ENCODE measurements around the gene CHCHD3.

GRCh38 chr7:132991615-132992587, 90.0 kb downstream of the CHCHD3 start:
- TF ChIP-seq CTCF (conservative IDR thresholded peaks at IDR 0.05; ENCODE audit: low read depth, low read length) (no peak), RAD21 (IDR thresholded peaks at IDR 0.05; ENCODE audit: low read length) (no peak), SMC3 (IDR thresholded peaks at IDR 0.05; ENCODE audit: low read depth, low read length) (no peak), RCOR1 (IDR thresholded peaks at IDR 0.05; ENCODE audit: insufficient replicate concordance, low read length) (no peak), POLR2A (IDR thresholded peaks at IDR 0.05; ENCODE audit: low read depth, low read length) (no peak), CEBPB (IDR thresholded peaks at IDR 0.05; ENCODE audit: low read depth, low read length) (no peak), RFX5 (IDR thresholded peaks at IDR 0.05; ENCODE audit: low read depth, low read length) (no peak), USF2 (IDR thresholded peaks at IDR 0.05; ENCODE audit: low read depth, low read length) (no peak), MXI1 (IDR thresholded peaks at IDR 0.05; ENCODE audit: borderline replicate concordance, low read depth, low read length) (no peak), BHLHE40 (IDR thresholded peaks at IDR 0.05; ENCODE audit: low read depth, low read length) (no peak), MAFK (IDR thresholded peaks at IDR 0.05; ENCODE audit: low read depth, low read length) (no peak), NFE2L2 (IDR thresholded peaks at IDR 0.05; ENCODE audit: low read depth, low read length) (no peak), CHD1 (IDR thresholded peaks at IDR 0.05; ENCODE audit: low read depth, low read length) (no peak), MAZ (IDR thresholded peaks at IDR 0.05; ENCODE audit: borderline replicate concordance, low read depth, low read length) (no peak)
